Small intestine (tissue), 7 donors: ENCODE measurements around the gene RRP12. TPM values are rescaled to one million over a fixed set of nuclear protein-coding genes. Genes with fewer than 3 reads are reported as not detected.

Experiments
- DNase-seq, 2 donors: peaks; one replicate each; pipeline versions ENCODE4 v3.0.0 to v3.0.0-alpha.2; 2013
- FAIRE-seq: peaks from 2 replicates; lab custom pipeline; 2012; peaks lifted over from hg19 to GRCh38; lab: Jason Lieb, UNC
- H3K27ac ChIP-seq, 3 donors: one replicate each; pipeline ENCODE4 v1.5.1; 2013; ENCODE audit warnings: low read length in 2 of 3, mild to moderate bottlenecking in 2 of 3, control low read depth in 1 of 3, inconsistent platforms in 1 of 3, low read depth in 1 of 3, moderate library complexity in 1 of 3
- H3K27me3 ChIP-seq, 3 donors: one replicate each; pipeline ENCODE4 v1.6.1; 2013; ENCODE audit warnings: low read length in 3 of 3, inconsistent platforms in 1 of 3; ENCODE audit not compliant: control insufficient read depth in 3 of 3, insufficient read depth in 3 of 3
- H3K36me3 ChIP-seq, 3 donors: one replicate each; pipeline ENCODE4 v1.6.1; 2013; ENCODE audit warnings: low read length in 3 of 3, inconsistent platforms in 1 of 3, low read depth in 1 of 3, mild to moderate bottlenecking in 1 of 3, moderate library complexity in 1 of 3; ENCODE audit not compliant: control insufficient read depth in 3 of 3, insufficient read depth in 2 of 3
- H3K4me1 ChIP-seq, 3 donors: one replicate each; pipeline ENCODE4 v1.6.1; 2013; ENCODE audit warnings: low read length in 2 of 3, inconsistent platforms in 1 of 3, low read depth in 1 of 3, mild to moderate bottlenecking in 1 of 3, moderate library complexity in 1 of 3; ENCODE audit not compliant: control insufficient read depth in 3 of 3, insufficient read depth in 2 of 3
- H3K4me3 ChIP-seq, 3 donors: one replicate each; pipeline ENCODE4 v1.5.1; 2013; ENCODE audit warnings: low read length in 3 of 3, control low read depth in 1 of 3, inconsistent platforms in 1 of 3, low read depth in 1 of 3, mild to moderate bottlenecking in 1 of 3, moderate library complexity in 1 of 3
- H3K9me3 ChIP-seq, 2 donors: one replicate each; pipeline ENCODE4 v1.6.1; 2013; ENCODE audit warnings: low read depth in 1 of 2, low read length in 1 of 2; ENCODE audit not compliant: control insufficient read depth in 2 of 2, insufficient read depth in 1 of 2
- WGBS, 3 donors: extraction: QIAGEN DNeasy Blood & Tissue Kit; methylation state at CpG; one replicate each; pipeline ENCODE4 v1.1.7; 2013; 5-methylcytosine and 5-hydroxymethylcytosine counted together
- polyA plus RNA-seq, 4 donors: library from polyadenylated mRNA; stranded (reverse) in 3 of 4; unstranded in 1 of 4; fragments of 200-250 nt in 3 of 4; fragments of 120-200 nt in 1 of 4; gene quantifications; one replicate each; pipeline versions ENCODE4 v1.2.1 to v1.2.3, GENCODE V29; 2013
- donor health status: healthy with polysubstance abuse.
- donor health status: control.
- donor health status: control.
- donor health status: Bipolar disorder and iron deficiency.
- donor health status: healthy.

Gene RRP12
- polyA plus RNA-seq, 4 donors: 6.0 to 24.5 (median 12.5) TPM

DNA sequence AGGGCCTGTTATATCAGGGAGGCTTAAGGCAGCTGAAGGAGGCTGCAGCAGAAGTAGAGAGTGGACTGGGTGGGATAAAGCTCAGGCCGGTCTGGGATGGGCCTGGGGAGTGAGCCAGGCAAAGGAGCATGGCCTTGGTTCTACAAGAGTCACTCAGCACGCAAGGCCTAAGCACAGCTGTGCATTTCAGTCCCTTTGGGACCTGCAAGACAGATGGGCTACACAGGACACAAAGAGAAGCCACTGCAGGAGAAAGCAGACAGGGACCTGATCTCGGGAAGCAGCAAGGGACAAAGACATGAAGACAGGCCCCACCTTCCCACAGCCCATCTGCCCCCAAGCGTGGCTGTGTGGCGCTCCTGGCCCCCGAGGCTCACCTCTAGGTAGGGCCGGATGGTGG, 29.4 kb downstream of the RRP12 start:
- Histone ChIP-seq H3K4me1 (no peaks in the 10 kb centered on the region), H3K36me3 (peaks cover 2 to 87% (median 6%) of the 10 kb centered on the region in 3 donors), H3K27ac (no peak overlapping the region), H3K9me3 (no peaks in the 10 kb centered on the region), H3K4me3 (no peak overlapping the region), H3K27me3 (no peaks in the 10 kb centered on the region)
- FAIRE-seq (no peak), DNase-seq (no peak)
- WGBS, 3 donors: 92 to 98% (median 92%) methylated on average over 7 of the region's 7 CpGs

DNA sequence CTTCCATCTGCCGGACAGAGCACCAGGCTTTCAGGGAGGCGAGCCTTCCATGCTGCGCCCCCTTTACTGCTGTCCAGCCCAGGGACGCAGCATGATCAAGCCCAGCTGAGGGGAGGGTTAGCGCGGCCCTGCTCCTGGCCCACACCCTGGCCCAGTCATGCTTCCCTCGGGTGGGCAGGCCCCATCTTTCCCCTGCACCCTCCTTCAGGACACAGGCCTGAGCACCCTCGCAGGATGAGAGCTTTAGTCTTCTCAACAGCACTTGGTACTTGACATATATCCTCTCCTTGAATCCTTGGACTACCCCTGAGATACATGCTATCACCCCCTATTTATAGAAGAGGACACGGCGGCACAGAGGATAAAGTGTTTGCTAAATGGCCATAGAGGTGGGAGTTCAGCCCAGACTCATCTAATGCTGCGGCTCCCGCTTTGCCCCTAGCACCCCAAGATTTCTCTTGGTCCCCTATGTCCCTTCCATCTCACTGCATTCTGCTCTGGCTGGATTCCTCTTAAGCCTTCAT, 34.0 kb downstream of the RRP12 start:
- peaks cover 2 to 94% (median 7%) of the 10 kb centered on the region in 3 donors for H3K36me3 ChIP-seq
- H3K9me3 ChIP-seq: no peaks in the 10 kb centered on the region
- H3K27me3 ChIP-seq: no peaks in the 10 kb centered on the region
- H3K4me3 ChIP-seq: no peak overlapping the region
- WGBS, 3 donors: 90 to 97% (median 95%) methylated on average over 12 of the region's 12 CpGs
- FAIRE-seq (no peak), DNase-seq (no peak)
- H3K4me1 ChIP-seq: no peaks in the 10 kb centered on the region
- H3K27ac ChIP-seq: no peak overlapping the region

DNA sequence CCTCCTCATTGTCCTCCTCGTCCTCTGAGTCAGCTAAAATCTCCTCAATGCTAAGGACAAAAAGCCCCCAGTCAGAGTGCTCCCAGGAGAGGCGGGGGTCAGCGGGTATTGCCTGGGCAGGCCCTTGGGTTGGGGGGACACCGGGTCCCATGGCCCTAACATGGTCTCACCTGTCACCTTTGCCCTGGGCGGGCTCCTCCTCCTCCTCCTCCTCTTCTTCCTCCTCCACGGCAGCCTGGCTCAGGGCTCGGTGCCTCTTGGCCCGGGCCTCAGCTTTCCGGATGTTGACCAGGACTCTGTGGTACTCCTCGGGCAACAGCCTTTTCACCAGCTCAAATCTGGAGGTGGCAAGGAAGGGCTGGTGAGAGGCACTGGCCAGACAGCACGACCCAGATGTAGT, 34.6 kb downstream of the RRP12 start:
- H3K4me3 ChIP-seq: no peak overlapping the region
- H3K27me3 ChIP-seq: no peaks in the 10 kb centered on the region
- WGBS, 3 donors: 91 to 94% (median 92%) methylated on average over 11 of the region's 11 CpGs
- no peaks in the 10 kb centered on the region for H3K9me3 ChIP-seq
- no peaks in the 10 kb centered on the region for H3K4me1 ChIP-seq
- H3K36me3 ChIP-seq: peaks cover 2 to 91% (median 5%) of the 10 kb centered on the region in 3 donors
- DNase-seq (no peak), FAIRE-seq (no peak)
- H3K27ac ChIP-seq: peak overlapping the region in 1 of 3 donors; percentile 22

DNA sequence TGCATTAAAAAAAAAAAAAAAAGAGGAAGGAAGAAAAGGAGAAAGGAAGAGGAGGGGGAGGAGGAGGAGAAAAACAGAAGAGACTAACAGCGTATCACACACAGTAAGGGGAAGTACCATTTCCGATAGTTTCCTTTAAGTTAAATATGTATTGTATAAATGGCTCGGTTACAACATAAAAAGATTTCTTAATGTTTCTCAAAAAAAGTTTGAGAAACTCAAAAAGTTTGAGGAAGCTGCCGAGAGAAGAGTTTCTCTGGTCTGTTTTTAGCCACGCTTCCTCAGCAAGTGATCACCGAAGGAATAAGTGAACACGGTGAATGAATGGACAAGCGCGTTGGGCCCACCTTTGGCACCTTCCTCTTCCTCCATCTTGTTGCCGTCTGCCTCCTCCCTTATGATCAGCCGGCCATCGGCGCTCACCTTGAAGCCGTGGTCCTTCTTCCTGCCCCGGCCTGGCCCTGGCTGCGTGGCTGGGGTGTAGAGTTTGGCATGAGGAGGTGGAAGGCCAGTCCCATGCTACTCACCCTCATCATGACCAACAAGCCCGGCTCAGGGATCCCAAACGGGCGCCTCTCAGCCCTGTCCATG, 35.3 kb downstream of the RRP12 start:
- no peaks in the 10 kb centered on the region for H3K9me3 ChIP-seq
- H3K4me1 ChIP-seq: no peaks in the 10 kb centered on the region
- 81 to 91% (median 81%) methylated on average over 19 of the region's 19 CpGs for WGBS, 3 donors
- DNase-seq: no peak
- no peaks in the 10 kb centered on the region for H3K27me3 ChIP-seq
- no peak for FAIRE-seq
- peaks cover 2 to 91% (median 5%) of the 10 kb centered on the region in 3 donors for H3K36me3 ChIP-seq
- peak overlapping the region in 1 of 3 donors; percentile 22 for H3K27ac ChIP-seq
- no peak overlapping the region for H3K4me3 ChIP-seq

DNA sequence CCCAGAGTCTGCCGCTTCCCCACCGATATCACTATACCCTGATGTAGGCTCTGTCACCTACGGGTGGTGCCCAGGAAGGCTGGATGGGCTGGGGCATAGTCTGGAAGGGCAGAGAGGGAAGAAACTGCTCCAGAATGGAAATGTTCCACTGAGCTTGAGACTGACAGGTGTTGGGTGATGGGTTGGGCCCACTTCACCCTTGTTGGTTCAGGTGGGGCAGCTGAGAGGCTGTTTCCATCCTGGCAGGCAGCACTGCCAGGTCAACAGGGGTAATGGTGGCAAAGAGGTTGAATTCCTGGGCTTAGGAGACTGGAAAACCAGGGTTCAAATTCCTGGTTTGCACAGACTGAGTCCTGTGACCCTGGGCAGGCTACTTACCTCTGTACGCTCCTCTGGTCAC, 38.1 kb downstream of the RRP12 start:
- Histone ChIP-seq H3K9me3 (no peaks in the 10 kb centered on the region), H3K27me3 (no peaks in the 10 kb centered on the region), H3K36me3 (peaks cover 2 to 91% (median 5%) of the 10 kb centered on the region in 3 donors), H3K4me3 (no peak overlapping the region), H3K4me1 (no peaks in the 10 kb centered on the region), H3K27ac (no peak overlapping the region)
- no peak for DNase-seq
- whole genome bisulfite sequencing, 3 donors: 92 to 99% (median 97%) methylated on average over 4 of the region's 4 CpGs
- FAIRE-seq: no peak

DNA sequence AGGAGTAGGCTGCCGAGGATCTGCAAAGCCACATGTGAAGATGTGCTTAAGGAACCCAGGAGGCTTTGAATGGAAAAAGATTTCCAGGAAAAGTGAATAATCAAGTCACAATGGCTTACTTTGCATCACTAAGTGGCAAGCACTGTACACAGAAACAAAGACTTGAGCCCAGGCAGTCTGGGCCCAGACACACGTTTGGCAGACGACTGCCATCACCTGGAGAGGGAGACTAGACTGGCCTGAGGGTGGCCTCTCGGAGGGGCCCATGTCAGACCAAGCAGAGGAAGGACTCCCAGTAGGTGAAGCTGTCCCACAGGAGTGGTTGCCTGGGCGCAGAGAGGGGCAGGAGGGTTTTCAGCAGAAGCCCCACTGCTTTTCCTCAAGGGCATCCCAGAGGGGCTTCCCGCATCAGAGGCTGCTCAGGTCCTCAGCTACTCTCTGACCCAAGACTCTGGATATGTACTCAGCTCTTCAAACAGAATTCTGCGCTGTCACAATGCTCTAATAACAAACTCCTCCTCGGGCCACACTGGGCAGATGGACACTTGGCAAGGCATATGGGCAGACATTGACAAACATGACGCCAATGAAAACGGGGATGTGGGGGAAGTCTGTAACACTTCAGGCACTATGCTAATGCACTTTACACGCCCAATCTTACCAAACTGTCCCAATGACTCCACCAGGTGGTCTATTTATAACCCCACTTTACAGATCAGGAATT, 38.7 kb downstream of the RRP12 start:
- FAIRE-seq: no peak

DNA sequence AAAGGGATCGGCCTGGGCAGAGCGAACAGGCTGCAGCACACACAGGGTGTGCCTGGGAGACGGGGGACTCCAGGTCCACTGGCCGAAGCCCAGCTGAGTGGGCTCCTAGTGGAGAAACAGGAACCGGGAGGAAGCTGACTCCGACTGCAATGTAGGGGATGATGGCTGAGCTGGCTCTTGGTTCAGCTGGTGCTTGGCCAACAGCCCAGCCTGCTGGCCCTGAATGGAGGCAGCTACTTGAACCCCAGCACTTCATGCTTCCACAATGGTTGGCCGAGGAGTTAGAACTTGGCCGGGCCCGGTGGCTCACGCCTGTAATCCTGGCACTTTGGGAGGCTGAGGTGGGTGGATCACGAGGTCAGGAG, 39.6 kb downstream of the RRP12 start:
- H3K27ac ChIP-seq: no peak overlapping the region
- FAIRE-seq (no peak), DNase-seq (no peak)
- no peaks in the 10 kb centered on the region for H3K4me1 ChIP-seq
- no peak overlapping the region for H3K4me3 ChIP-seq
- no peaks in the 10 kb centered on the region for H3K27me3 ChIP-seq
- peaks cover 4 to 92% (median 5%) of the 10 kb centered on the region in 3 donors for H3K36me3 ChIP-seq
- H3K9me3 ChIP-seq: no peaks in the 10 kb centered on the region
- WGBS, 3 donors: 81 to 96% (median 94%) methylated on average over 10 to 11 of the region's 11 CpGs

More for the DNA sequence above, 38.7 kb downstream of the RRP12 start:
- no peak overlapping the region for H3K27ac ChIP-seq
- DNase-seq: no peak
- no peaks in the 10 kb centered on the region for H3K4me1 ChIP-seq
- no peak overlapping the region for H3K4me3 ChIP-seq
- peaks cover 2 to 94% (median 5%) of the 10 kb centered on the region in 3 donors for H3K36me3 ChIP-seq
- WGBS, 3 donors: 79 to 88% (median 86%) methylated on average over 11 of the region's 11 CpGs
- H3K27me3 ChIP-seq: no peaks in the 10 kb centered on the region
- no peaks in the 10 kb centered on the region for H3K9me3 ChIP-seq

DNA sequence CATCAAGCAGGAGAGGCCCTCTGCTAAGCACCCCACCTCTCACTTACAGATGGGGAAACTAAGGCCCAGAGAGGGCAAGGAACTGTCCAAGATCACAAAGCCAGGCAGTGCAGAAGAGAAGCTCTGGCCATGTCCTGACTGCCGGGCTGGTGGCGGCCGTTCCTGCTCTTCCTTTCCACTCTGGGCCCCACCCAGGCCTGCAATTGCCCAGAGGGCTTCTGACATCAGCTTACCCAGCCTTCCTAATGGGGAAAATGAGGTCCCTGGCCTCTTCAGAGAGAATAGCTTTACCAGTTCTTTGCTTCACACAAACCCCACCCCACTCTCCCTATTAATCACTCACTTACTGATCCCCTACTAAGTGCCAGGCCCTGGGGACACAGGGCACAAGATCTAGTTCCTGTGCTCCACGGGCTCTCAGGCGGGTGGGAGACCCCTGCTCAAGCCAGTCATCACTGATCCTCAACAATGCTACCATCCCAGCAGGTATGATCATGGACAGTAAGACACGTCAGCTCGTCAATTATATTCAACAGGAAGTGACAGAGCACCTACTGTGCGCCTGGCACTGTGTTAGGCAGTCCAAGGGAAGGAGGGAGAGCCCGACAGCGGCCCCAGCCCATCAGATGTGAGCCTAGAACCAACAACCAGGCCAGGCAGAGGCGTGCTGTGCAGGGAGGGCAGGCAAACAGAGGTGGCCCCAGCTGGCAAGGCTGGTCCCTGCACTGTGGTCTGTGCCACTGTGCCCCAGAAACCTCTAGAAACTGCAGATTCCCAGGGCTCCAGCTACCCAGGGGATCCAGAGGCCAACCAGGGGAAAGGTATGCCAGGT, 40.2 kb downstream of the RRP12 start:
- no peak overlapping the region for H3K4me3 ChIP-seq
- H3K9me3 ChIP-seq: no peaks in the 10 kb centered on the region
- no peaks in the 10 kb centered on the region for H3K4me1 ChIP-seq
- 90 to 98% (median 95%) methylated on average over 11 of the region's 11 CpGs for WGBS, 3 donors
- H3K27ac ChIP-seq: no peak overlapping the region
- no peak for DNase-seq
- no peaks in the 10 kb centered on the region for H3K27me3 ChIP-seq
- peaks cover 0 to 92% (median 5%) of the 10 kb centered on the region in 3 donors for H3K36me3 ChIP-seq
- FAIRE-seq: no peak
